Kidney epithelial cell (primary cell): ENCODE data around the gene FBXW7. TPM values are rescaled to one million over a fixed set of nuclear protein-coding genes. Genes with fewer than 3 reads are reported as not detected.

Source experiments
- DNase-seq: peaks from one replicate; pipeline ENCODE4 v3.0.0-alpha.2; 2010; ENCODE audit warnings: low read depth
- H3K27me3 ChIP-seq: 2 replicates; pipeline ENCODE4 v1.6.0; 2011; ENCODE audit warnings: low read length; ENCODE audit not compliant: control insufficient read depth, insufficient read depth
- H3K36me3 ChIP-seq: 2 replicates; pipeline ENCODE4 v1.5.1; 2011; ENCODE audit warnings: low read length; ENCODE audit not compliant: control insufficient read depth, insufficient read depth
- H3K4me3 ChIP-seq: 2 replicates; pipeline ENCODE4 v1.5.1; 2011; ENCODE audit warnings: low read depth, mild to moderate bottlenecking, control low read depth, low read length
- total RNA-seq: library from RNA; depleted of rRNA; stranded (reverse); fragments of >200 nt; gene quantifications from 2 replicates; pipeline ENCODE4 v1.2.3, GENCODE V29; 2015
- TF ChIP-seq, protein P1 (sequence below): IDR thresholded peaks from 2 replicates; pipeline ENCODE4 v1.5.1; 2011; ENCODE audit warnings: mild to moderate bottlenecking, moderate library complexity, low read length, control low read depth, inconsistent platforms; ENCODE audit not compliant: insufficient read depth, poor library complexity, severe bottlenecking

The FBXW7 gene
- total RNA-seq, 1 donor from 2014 or later: 29.8 TPM

DNA sequence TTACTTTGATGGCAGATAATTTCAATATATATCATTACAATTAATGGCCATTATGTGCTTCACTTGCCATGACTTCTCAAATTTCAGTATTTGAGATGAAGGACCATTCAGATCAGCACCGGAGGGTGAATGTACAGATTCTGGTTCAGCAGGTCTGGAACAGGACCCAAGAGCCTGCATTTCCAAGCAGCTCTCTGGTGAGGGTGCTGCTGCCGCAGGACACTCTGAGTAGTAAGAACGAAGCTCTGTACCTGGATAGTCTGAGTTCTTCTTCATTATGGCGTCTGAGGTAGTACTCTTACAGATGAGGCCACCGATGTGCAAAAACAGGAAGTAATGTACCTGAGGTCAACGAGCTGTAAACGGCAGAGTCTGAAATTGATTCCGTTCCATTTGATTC lies 228.2 kb downstream of the FBXW7 start:
- TF ChIP-seq, protein P1, sequence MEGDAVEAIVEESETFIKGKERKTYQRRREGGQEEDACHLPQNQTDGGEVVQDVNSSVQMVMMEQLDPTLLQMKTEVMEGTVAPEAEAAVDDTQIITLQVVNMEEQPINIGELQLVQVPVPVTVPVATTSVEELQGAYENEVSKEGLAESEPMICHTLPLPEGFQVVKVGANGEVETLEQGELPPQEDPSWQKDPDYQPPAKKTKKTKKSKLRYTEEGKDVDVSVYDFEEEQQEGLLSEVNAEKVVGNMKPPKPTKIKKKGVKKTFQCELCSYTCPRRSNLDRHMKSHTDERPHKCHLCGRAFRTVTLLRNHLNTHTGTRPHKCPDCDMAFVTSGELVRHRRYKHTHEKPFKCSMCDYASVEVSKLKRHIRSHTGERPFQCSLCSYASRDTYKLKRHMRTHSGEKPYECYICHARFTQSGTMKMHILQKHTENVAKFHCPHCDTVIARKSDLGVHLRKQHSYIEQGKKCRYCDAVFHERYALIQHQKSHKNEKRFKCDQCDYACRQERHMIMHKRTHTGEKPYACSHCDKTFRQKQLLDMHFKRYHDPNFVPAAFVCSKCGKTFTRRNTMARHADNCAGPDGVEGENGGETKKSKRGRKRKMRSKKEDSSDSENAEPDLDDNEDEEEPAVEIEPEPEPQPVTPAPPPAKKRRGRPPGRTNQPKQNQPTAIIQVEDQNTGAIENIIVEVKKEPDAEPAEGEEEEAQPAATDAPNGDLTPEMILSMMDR: no peak
- no peak for DNase-seq
- no peak overlapping the region for H3K4me3 ChIP-seq
- no peaks in the 10 kb centered on the region for H3K36me3 ChIP-seq
- H3K27me3 ChIP-seq: no peaks in the 10 kb centered on the region

GRCh38 chr4:152306541-152306940 lies 229.4 kb downstream of the FBXW7 start:
- no peak for DNase-seq
- no peaks in the 10 kb centered on the region for H3K27me3 ChIP-seq
- no peak overlapping the region for H3K4me3 ChIP-seq
- H3K36me3 ChIP-seq: no peaks in the 10 kb centered on the region
- TF ChIP-seq, protein P1: no peak

DNA sequence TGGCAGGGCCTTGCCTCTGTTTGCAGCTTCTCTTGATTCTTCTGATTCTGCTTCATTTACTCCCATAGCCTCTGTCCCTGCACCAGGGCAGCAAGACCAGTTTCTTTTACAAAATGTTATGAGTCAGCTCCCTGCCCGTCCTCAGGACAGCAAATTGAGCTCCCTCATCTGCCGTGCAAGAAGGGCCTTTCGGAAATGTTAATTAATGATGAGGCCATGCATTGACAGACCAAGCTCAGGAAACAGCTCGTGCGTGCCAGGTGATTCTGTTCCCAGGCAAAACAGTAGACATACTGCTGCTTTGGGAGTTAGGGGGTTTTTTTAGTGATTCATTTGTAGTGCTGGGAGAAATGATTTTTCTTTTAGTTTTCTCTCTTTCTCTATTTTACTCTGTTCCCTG lies 231.7 kb downstream of the FBXW7 start:
- TF ChIP-seq, protein P1: no peak
- peak; percentile 69 for DNase-seq
- no peak overlapping the region for H3K4me3 ChIP-seq
- no peaks in the 10 kb centered on the region for H3K36me3 ChIP-seq
- no peaks in the 10 kb centered on the region for H3K27me3 ChIP-seq

GRCh38 chr4:152301381-152301780 lies 234.5 kb downstream of the FBXW7 start:
- H3K27me3 ChIP-seq: no peaks in the 10 kb centered on the region
- DNase-seq: no peak
- TF ChIP-seq, protein P1: no peak
- H3K36me3 ChIP-seq: no peaks in the 10 kb centered on the region
- H3K4me3 ChIP-seq: no peak overlapping the region

GRCh38 chr4:152299553-152299952 lies 236.3 kb downstream of the FBXW7 start:
- Histone ChIP-seq H3K27me3 (no peaks in the 10 kb centered on the region), H3K36me3 (no peaks in the 10 kb centered on the region), H3K4me3 (no peak overlapping the region)
- DNase-seq: no peak
- TF ChIP-seq, protein P1: no peak

- no peak for DNase-seq
- no peaks in the 10 kb centered on the region for H3K36me3 ChIP-seq
- TF ChIP-seq, protein P1: no peak
These were observed 239.5 kb downstream of the FBXW7 start for GRCh38 chr4:152296386-152296785.

More at GRCh38 chr4:152296386-152296785, 239.5 kb downstream of the FBXW7 start:
- H3K27me3 ChIP-seq: no peaks in the 10 kb centered on the region
- no peak overlapping the region for H3K4me3 ChIP-seq
